Ureter (tissue), 1 donor: ENCODE results near the gene ADAMTSL3. TPM values are rescaled to one million over a fixed set of nuclear protein-coding genes. Genes with fewer than 3 reads are reported as not detected.

Experiments
- DNase-seq: peaks from one replicate; pipeline ENCODE4 v3.0.0-alpha.2; 2020; ENCODE audit warnings: low spot score
- total RNA-seq: library from RNA; stranded (reverse); gene quantifications from one replicate; pipeline ENCODE4 v1.2.4, GENCODE V29; 2023
- donor health status: DM: yes; HTN: yes; CAD: no.

The ADAMTSL3 gene
- total RNA-seq, 1 donor from 2014 or later: 9.7 TPM

DNA sequence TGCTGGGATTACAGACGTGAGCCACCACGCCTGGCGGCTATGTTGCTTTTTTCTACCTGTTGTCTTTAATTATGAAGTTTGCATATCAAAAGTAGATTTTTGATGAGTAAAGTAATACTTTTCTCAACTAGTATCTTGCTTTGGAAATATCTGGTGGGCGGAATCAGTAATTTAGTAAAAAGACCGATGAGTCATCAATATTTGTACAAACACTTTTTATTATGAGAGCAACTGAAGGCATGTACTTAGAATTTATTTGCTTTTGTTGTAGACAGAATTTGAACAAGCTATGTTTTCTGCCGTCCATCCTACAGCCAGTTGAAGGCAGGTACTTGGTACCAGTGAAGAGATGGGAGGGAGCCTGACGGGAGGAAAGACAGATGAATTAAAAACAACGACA, 164.7 kb downstream of the ADAMTSL3 start:
- DNase-seq: no peak

DNA sequence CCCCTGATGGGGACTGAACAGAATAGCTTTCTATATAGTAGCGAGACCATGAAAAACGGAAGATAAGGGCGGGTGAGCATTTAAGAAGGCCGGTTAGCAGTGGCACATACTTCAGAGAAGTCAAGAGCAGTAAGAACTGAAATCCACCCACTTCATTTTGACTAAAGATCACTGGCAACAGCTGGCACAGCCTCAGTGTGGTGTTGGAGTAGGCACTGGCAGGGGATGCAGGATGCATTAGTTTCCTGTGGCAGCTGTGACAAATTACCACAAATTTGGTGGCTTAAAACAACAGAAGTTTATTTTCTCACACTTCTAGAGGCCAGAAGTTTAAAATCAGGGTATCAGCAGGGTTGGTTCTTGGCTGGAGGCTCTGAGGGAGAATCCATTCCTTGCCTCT, 176.5 kb downstream of the ADAMTSL3 start:
- no peak for DNase-seq

DNA sequence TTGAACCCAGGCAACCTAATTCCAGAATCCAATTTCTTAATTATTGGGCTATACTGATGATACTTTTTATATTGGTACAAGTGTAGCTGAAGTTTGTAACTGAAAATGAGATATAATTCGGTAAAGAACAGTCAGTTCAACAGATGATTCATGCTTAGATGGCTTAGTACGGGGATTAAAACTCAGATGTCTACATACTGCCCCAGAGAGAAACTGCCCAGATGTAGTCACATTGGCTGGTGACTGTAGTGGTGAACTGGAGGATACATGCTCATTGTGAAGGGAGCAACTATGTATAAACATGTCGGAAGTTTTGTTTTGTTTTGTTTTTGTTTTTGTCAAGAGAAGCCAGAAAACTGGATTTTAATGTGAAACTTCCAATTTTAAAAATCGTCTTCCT, 179.6 kb downstream of the ADAMTSL3 start:
- no peak for DNase-seq

DNA sequence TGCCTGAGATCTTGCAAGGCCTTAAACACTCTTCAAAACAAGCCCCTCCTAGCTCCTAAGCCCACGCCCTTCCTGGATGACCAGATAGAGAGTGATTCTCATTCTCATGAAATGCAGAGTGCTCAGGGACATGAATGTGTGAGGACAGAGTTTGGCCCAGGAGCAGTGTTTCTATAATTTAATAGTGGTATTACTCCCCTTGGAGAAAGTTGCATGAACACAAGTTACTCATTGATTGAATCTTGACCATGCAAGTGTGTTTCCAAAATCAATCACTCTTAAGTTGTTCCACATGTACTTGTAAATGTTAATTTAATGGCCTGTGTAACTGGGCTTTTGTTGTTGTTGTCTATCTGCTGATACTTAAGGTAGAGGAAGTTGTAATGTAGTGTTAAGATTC, 181.6 kb downstream of the ADAMTSL3 start:
- DNase-seq: no peak

DNA sequence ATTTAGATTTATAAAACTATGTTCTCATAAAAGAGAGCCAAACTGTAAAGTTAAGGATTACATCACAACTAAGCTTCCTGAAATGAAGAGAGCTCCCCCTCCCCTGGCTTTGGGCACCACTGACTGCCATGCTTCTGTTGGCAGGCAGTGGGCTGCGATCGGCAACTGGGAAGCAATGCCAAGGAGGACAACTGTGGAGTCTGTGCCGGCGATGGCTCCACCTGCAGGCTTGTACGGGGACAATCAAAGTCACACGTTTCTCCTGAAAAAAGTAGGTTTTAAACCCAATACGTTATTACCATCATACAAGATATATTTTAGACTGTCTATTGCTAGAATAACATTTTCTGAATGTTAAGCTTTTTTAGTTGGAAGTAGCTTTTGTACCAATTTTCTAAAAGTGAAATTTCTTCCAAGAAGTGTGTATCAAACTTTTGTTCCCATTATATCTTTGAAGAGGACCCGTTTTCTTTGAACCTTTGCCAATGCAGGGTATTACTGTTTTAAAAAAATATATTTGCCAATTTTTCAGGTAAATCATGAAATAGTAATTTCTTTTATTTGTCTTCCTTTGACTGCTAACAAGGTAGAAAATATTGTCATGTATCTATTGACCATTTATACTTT, 184.1 kb downstream of the ADAMTSL3 start:
- no peak for DNase-seq

DNA sequence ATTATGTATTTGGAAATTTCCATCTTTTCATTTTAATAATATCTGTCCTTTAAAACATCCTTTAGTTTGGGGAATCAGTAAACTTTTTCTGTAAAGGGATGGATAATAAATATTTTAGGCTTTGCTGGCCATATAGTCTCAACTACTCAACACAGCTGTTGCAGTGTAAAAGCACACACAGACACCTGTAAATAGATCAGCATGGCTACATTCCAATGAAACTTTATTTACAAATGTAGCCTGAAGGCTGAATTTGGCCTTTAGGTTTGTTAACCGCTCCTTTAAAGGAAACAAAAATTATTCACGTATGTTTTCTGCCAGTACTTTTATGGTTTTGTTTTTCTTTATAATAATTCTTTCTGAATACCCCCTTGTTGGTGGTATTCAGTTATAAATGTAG, 184.8 kb downstream of the ADAMTSL3 start:
- DNase-seq: no peak

DNA sequence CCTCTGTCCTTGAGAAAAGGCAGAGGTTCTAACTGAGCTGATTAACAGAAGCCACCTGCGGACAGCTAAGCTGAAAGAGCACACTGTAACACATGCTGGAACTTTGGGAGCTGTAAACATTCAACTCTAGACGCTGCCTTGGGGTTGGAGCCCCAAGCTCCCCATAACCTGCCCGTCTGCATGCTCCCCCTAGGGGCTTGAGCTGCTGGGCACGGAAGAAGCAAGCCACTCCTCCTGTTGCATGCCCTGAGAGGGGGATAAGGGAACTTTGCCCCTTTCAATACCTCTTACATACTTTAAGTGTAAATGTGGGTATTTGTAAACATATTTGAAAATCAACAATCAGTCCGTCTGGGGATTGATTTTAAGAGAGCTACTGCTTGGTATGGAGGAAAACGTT, 188.4 kb downstream of the ADAMTSL3 start:
- DNase-seq: no peak

DNA sequence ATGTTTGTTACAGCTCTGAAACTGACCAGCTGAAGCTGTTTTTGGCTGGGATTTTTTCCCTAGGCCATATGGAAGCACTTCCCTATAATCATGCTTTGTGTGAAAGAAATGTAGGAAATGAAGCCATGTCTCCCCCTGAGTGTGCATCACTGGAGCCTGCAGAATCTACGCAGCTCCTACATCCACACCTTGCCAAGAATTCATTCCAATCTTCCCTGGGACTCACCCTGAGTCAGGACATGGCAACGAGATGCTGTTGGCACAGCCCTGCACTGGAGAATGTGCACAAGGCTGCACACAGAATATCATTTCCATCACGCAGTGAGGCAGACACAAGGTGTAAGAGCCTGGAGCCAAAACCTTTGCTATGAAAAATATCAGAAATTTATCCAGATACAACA, 189.5 kb downstream of the ADAMTSL3 start:
- DNase-seq: no peak

DNA sequence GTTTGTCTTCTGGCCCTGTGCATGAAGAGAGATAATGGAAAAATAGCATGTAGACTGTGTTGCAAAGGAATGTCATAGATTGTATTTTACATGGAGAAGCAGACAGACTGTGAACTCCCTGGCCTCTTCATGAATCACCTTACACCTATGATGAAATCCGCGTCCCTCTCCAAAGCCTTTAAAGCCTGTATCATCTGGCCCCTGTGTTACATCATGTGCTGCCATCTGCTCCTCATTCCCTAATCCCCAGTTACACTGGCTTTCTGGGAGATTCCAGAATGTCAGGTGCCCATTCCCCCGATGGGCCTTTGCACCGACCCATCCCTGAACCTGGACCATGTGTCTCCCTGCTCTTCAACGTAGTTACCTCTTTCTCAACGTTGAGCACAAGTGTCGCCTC, 190.8 kb downstream of the ADAMTSL3 start:
- DNase-seq: no peak

DNA sequence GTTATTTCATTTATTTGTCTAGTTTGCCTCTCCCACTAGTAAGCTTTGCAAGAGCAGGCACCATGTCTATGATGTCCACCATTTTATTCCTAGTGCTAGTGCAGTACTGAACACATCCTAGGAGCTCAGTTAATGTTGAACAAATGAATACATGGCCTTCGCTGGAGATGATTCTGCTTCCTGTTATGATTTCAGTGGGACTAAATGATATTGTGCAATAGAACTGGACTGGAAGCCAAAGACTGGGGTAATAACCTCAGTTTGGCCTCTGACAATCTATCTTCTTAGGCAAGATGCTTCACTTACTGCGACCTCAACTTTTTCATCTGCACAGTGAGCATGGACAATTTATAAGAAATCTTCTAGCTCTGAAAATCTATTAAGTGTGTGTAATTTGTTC, 191.3 kb downstream of the ADAMTSL3 start:
- DNase-seq: no peak

DNA sequence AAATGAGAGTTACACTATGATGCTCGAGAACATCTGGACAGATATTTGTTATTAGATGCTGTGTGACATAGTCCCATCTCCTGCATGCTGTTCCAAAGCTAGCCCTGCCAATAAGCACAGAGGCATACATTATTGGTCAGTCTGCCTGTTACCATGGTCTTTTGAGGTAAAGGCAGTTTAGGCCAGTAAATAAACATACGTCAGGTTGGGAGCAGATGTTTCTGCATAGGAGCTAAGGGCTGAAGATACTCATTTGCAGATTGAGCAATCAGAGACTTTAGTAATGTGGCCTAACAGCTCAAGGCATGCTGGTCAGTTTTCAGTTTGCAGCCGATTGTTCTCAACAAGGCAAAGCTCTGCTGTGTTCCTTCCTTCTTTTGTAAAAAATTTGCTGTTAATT, 192.9 kb downstream of the ADAMTSL3 start:
- DNase-seq: no peak

DNA sequence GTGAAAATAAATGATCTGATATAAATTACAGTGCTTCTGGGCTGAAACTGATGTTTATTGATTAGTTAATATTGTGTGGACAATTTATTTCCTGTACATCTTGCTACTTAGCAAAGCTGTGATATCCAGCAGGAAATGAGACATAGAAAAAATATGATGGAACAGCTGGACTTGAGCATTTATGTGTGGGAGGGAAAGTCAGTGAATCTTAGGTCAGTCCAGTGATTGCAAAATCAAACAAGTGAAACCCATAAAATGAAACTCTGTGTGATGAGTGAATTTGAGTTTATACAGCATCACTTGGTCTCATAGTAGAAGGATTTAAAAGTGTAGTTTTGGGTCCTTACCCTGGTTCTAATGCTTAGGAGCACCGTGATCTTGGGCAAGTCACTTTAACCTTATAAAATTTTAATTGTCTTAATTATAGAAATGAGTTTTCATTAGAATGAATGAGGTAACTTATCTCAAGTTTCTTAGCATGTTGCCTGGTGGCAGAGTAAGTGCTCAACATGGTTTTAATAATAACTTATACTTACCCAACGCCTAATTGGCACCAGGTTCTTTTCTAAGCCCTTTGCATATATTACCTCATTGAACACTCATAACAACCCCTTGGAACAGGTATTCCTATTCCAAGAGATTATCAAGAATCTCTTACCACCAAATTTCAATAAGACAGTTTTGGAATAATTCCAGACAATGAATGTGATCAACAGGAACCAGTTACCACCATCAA, 194.6 kb downstream of the ADAMTSL3 start:
- no peak for DNase-seq

DNA sequence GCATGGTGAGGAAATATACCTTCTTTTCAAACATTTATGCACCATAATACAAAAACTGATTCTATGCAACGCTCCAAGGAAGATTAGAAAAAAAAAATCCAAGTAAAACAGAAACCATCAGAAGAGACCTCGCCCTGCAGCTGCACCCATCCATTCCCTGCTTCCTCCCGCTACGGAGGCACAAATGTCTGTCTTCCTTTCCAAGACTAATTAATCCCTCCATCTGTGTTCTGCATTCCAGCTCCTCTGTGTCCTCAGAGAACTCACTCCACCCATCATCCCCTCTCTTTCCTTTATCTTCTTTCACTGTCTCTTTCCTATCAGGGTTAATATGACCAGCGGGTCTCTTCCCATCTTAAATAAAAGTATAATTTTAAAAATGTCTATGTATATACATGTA, 196.1 kb downstream of the ADAMTSL3 start:
- DNase-seq: no peak

DNA sequence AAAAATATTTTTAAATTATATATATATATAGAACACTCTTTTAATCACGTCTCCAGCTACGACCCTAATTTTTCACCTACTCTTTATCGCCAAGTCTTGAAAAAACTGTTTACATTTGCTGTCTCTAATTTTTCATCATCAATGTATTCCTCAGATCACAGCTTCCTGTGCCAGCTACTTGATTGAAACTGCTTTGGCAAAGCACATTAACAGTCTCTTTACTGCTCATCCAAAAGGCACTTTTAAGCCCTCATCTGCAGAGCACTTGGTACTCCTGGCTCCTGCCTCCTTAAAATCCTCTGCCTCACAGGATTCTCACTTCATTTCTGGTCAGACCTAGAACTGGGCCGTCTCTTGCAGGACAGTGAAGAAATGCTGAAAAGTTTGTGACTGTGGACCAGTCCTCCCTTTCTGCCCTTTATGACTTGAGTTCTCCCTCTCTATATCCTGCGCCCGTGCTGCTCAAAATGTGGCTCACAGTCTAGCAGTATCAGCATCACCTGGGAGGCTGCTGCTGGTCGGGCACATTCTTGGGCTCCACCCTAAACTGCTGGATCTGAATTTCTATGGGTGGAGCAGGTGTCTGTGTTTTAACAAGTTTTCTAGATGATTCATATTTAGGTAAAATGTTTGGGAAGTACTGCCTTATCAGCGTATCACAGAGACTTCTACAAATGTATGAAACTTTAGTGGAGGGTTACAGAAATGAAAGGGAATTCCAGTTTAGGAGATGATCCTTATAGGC, 196.8 kb downstream of the ADAMTSL3 start:
- no peak for DNase-seq

DNA sequence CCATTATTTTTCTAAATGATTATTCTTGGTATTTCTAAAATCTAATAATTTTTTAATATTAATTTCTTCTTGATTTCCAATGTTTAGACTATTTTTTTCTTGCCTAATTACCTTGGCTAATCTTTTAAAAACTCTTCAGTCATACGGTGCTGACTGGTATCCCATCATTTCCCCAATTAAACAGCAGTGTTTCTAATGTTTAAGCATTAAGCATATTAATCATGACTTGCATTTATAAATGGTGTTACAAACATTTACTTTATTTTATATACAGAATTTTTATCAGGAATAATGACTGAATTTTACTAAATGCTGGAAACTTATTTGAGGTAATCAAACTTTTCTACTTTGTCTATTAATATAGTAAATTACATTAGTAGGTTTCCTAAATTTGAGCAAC, 199.3 kb downstream of the ADAMTSL3 start:
- no peak for DNase-seq

DNA sequence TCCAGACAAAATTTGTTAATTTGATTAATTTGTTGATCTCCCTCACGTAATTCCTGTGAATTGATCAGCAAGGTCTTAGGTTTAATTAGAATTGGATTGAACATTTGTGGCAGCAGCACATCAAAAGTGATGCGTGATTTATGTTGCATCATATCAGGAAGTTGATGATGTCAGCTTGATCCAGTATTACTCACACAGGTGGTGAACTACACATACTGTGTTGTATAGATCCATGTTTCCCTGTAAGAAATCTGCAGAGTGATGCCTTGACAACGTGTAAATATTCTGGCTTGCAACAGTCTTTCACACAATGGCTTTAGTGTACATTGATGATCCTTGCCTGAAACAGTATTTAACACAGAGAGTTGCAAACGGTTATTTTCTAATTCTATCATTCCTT, 200.4 kb downstream of the ADAMTSL3 start:
- no peak for DNase-seq

DNA sequence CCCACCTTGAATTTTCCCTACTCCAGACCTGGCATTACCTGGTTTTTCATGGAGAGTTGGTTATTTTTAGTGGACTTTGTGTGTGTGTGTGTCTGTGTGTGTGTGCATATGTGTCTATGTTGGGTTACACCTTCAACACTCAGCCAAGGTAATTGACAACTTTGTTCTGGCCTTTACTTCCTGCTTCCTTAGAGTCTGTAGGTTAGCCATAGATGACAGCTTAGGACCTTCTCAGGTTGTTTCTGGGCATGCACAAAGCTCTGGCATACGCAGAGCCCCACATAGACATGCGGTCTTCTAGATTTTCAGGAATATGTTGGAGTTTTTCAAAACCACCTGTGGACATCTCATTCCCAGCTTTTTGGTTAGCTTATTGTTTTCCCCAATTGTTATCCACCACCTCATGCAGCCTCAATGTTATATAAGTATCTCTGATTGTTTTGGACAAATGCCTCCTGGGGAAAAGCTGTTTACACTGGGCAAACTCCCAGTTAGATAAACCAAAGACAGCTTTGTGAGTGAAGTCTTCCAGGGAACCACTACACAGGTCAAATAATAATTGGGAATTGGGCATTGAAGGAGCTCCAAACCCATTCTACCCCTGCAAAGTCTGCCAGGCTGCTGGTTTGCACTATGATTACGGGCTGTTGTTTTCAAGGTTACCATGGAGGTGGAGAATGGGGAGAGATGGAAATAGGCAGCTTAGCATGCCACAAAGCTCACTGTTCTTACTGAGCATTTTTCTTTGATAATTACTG, 201.2 kb downstream of the ADAMTSL3 start:
- no peak for DNase-seq

DNA sequence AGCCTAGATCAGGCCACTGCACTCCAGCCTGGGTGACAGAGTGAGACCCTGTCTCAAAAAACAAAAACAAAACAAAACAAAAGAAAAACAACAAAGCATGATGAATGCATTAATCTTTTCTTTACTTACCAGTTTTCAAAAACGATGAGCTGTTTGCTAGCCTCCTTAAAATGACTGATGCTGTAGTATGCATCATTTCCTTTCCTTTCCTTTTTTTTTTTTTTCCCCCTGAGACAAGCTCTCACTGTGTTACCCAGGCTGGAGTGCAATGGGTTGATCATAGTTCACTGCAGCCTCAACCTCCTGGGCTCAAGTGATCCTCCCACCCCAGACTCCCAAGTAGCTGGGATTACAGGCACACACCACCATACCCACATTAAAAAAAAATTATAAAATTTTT, 202.0 kb downstream of the ADAMTSL3 start:
- DNase-seq: no peak

DNA sequence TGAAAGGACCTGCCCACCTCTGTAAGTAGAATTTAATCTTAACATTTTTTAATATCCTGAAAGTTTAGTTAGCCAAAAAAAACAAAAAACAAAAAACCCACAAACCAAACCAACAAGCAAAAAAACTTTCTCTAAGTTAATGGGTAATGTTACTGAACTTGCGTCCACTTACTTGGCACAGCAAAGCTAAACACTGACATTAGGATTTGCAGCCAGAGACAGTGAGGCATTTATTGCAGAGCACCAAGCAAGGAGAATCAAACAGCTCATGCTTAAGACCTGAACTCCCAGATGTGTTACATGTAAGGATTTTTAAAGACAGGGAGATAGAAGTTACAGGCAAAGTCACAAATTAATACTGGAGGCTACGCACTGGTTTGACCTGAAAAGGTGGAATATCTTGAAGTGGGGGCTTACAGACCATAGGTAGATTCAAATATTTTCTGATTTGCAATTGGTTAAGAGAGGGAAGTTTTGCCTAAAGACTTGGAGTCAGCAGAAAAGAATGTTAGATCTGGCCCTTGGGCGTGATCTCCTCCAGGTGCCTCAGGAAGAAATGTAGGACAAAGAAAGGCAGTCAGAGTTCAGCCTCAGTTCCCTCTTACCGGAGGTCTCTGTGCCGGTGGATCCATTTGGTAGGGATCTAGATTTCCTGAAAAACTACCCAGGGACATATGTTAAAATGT, 205.0 kb downstream of the ADAMTSL3 start:
- DNase-seq: no peak

DNA sequence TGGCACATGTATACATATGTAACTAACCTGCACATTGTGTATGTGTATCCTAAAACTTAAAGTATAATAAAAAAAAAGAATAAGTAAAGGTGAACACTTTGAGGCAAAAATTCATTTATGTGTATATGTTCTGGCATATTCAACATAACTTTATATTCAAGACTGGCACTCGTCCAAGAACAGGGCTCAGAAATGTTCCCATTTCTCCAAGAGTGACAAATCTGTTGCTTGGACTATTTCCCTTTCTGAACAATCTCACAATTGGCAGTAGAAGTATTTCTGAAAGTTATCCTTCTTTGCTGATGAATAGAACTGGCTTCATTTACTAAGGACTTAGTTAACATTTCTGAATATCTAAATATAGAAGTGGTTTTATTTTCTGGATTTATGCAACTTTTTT, 212.8 kb downstream of the ADAMTSL3 start:
- DNase-seq: no peak

DNA sequence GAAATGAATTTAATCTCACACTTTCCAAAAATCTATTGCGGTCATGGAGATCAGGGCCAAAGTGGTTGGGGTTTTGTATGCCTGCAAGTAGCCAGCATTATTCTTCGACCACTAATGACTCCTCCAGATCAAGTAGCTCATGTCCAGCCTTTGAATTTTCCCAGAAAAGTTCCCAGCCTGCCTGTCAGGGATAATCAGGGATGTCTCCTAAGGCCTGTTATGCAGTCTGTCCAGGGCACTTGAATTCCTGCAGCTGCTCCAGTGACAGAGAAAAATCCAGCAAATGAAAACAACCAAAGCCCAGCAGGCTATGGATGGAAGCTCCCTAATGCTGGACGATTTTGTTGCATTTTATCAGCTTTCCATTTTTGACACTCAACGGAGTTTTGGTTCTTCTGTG, 215.4 kb downstream of the ADAMTSL3 start:
- DNase-seq: no peak
